HG02973 (cell line): Measurements from ENCODE around the gene UBA5.

ENCODE experiments used
- ATAC-seq: cut with Tn5 transposase; IDR thresholded peaks from one replicate; pipeline ENCODE4 v1.9.1; 2021; ENCODE audit warnings: moderate library complexity; ENCODE audit not compliant: unreplicated experiment

UBA5 gene

DNA sequence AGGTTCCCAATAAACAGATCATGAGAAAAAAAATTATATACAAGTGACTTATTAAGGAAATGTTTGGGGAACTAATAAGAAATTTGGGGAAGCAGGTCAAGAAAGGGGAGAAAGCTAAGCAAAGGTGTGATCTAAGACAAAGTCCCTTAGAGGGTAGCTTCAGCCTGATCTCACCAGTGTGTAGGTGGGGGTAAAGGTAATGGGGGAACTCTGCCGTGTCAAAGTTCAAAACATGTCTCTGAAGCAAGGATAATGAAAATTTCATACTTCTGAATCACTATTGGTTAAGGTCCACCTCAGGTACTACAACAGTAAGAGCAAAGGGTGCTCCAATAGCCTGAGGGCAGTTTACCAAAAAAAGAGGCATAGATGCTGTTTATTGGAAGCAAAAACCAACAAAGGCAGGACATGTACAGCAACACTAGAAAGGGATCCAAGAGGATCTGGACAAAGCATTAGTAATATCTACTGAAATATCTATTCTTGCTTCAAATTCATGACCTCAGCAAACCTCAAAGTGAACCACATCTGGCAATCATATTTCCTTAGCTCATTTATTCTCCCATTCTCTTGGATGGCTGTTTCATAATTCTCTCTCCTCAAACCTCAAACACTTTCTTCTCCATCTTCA is 7.4 kb upstream of the UBA5 start:
- ATAC-seq = no peak

- ATAC-seq = no peak
Observed at GRCh38 chr3:132654190-132654589, 5.9 kb upstream of the UBA5 start.

GRCh38 chr3:132654721-132655120 is 5.4 kb upstream of the UBA5 start:
- ATAC-seq = no peak

GRCh38 chr3:132655471-132655870 is 4.7 kb upstream of the UBA5 start:
- no peak for ATAC-seq

- no peak for ATAC-seq
Observed at GRCh38 chr3:132657869-132658747, 2.0 kb upstream of the UBA5 start.

DNA sequence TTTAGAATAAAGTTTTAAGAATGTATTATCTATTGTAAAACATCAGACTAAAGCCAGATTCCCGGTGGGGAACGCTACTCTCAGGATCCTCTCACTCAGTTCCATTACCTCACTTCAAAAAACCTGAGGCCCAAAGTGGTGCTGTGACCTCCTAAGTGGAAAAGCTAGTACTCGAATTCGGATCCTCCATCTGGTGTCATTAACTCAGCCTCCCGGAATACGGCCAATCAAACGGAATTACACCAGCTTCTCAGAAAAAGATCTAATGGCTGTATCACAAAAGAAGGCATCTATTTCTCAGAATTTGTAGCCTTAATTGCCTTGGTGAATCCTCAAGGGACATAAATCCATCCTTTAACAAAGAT is 1.1 kb upstream of the UBA5 start:
- no peak for ATAC-seq

GRCh38 chr3:132659365-132660051 is 621 bp upstream of the UBA5 start, which contains the start of gene ACAD11:
TSS of gene ACAD11 (minus strand) at chr3:132659809. CDS start at chr3:132659751, 58 bp downstream.
- peak; percentile 58 for ATAC-seq

GRCh38 chr3:132660811-132661070 is 612 bp downstream of the UBA5 start:
- peak; percentile 5 for ATAC-seq

DNA sequence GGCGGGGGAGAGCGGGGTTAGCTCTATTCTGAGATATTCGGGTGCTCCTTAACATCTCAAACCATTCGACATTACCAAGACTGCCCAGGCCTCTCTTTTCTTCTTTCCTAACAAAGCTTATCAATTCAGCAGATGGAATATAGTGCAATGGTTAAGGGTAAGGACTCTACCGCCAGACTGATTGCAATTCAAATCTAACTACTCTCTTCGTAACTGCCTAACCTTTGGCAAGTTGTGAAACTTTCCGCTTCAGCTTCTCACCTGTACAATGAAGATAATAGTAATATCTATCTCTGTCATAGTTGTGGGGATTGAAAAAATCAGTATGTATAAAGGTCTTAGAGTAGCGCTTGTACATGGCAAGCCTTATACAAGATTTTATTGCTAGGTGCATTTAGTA is 972 bp downstream of the UBA5 start:
- ATAC-seq = no peak

DNA sequence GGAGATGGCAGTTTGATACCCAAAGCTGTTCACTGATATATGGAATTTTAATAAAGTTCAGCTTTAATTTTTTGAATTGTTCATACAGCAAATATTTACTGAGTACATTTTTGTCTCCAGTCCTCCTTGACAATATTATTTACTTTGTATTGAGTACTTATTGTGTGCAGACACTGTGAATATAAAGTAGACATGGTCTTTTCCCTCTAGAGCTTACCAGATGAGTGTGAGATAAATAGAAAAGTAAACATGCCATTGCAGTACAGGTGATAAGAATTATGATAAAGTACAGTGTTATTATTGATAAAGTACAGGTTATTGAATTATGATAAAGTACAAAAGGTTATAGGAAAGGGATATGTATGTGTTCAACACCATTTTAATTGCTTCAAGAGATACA is 2.1 kb downstream of the UBA5 start:
- no peak for ATAC-seq

- no peak for ATAC-seq
Observed at GRCh38 chr3:132665230-132665745, 5.2 kb downstream of the UBA5 start.

GRCh38 chr3:132669256-132669777 is 9.2 kb downstream of the UBA5 start:
- ATAC-seq = no peak

DNA sequence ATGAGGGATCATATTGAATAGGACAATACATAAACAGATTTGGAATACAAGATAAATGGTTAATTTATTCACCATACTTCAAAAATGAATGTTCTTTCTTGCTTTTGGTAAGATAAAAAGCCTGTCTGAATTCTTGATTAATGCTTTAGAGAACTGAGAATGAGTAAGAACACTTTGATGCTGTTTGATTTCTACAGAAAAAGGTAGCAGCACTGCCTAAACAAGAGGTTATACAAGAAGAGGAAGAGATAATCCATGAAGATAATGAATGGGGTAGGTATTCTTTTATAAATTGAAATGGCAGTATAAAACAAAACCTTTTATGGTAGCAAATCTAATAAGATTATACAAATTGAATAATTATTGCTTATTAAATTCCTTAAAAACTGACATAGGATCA is 15.3 kb downstream of the UBA5 start:
- ATAC-seq = no peak

DNA sequence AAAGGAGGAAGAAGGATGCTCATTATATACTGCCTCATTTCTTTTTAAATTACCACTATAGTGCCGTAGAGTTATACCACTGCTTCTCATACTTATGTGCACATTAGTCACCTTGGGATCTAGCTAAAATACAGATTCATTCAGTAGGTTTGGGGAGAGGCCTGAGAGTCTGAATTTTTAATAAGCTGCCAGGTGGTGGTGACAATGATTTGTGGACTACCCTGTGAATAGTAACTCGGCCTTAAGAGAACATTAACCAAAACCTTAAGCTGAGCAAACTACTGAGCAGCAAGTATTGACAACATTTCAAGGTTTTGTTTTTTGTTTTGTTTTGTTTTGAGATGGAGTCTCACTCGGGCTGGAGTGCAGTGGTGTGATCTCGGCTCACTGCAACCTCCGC is 19.8 kb downstream of the UBA5 start:
- ATAC-seq = no peak

DNA sequence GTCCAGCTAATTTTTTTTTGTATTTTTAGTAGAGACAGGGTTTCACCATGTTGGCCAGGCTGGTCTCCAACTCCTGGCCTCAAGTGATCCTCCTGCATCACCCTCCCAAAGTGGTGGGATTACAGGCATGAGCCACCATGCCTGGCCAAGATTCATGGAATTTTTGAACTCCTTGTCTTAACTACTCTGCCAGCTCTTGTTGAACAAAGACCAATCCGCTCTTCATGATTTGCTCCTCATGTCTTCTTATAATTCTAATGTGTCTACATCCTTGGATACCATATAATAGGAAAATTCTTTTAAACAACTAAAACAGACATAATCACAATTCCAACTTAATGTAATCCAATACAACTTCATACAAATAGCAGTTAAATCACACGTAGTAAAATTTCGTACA is 21.3 kb downstream of the UBA5 start:
- no peak for ATAC-seq

DNA sequence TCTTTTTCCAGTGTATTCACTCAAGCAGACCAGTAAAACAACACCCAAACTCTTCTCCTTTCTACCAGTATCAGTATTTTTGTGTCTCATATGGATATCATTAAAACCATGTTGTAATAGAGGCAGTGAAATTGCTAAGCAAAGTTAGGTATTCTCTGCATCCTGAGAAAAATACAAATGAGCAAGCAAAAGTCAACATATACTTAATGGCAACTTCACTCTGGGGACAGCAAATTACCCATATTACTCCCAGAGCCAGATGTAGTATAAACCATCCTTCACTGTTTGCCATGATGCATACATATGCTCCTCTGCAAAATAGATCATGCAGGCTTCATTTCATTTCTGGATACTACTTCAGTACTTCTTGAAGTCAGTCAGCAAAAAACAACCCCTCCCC is 22.1 kb downstream of the UBA5 start:
- no peak for ATAC-seq

GRCh38 chr3:132690040-132690439 is 29.9 kb downstream of the UBA5 start:
- ATAC-seq = no peak

- no peak for ATAC-seq
Observed at GRCh38 chr3:132694991-132695390, 34.9 kb downstream of the UBA5 start.

DNA sequence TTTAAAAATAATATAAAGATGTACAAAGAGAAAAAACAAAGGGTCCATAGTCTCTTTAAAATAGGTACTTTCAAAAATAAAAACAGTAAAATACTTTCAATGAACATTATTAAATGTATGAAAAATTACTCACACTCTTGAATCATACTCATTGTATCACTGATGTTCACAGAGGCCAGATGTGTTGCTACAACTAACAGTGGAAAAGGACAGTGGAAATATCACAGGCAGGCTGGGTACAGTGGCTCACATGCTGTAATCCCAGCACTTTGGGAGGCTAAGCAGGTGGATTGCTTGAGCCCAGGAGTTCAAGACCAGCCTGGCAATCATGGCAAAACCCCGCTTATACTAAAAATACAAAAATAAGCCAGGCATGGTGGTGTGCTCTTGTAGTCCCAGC is 35.3 kb downstream of the UBA5 start:
- ATAC-seq = no peak

DNA sequence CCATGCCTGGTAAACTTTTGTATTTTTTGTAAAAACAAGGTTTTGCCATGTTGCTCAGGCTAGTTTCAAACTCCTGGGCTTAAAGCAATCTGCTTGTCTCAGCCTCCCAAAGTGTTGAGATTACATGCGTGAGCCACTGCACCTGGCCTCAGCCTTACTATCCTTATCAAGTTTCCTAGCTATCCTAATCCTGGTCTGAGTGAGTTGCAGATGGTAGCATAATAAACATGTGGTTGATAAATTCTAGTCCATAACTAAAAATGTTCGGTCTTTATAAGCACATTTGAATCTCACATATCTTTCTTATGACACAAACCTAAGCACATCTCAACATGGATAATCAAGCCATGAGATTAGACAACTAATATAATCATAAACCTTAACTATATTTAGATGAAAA is 43.6 kb downstream of the UBA5 start:
- no peak for ATAC-seq

DNA sequence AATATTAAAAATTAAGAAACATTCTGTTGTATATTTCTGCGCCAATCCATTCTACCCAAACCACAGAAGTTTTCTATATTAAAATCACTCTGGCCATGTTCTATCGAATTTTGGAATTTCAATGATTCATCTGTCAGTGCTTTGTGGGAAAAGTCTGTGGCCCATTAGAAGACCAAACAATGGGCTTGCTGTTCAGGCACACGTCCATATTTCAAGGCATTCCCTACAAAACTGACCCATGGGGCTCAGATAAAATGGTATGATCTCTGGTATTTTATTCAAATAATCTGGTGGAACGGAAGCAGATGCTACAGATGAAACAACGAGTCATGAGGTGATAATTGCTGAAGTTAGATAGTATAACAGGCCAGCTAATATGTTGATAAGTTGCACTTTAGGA is 49.6 kb downstream of the UBA5 start:
- no peak for ATAC-seq

DNA sequence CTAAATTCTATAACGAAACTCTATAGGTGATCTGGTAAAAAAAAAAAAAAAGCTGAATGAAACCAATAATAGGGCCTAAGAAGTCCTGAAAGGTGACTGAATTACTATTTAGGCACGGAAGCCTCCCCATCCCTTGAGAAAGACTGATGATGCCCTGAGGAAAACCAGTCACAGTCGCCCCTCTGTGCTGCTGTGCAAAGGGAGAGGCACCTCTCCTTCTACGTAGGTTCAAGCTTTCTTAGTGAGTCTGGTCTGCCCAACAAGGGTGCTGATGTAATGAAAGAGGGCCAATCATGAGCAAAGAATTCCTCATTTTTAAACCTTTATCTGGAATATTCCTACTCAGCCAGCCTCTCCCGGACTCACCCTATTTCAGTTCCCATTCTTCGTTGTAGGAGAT is 50.2 kb downstream of the UBA5 start:
- no peak for ATAC-seq
